Measurements from ENCODE around the gene CHRM2. TPM values are rescaled to one million over a fixed set of nuclear protein-coding genes. Genes with fewer than 3 reads are reported as not detected.

The CHRM2 gene
- total and polyA plus RNA-seq, 2 experiments from 2014 or later = 0.21 to 0.35 TPM

GRCh38 chr7:136942401-136942800 lies 73.9 kb downstream of the CHRM2 start:
- H3K4me1 Mint-ChIP-seq = peaks cover 9% of the 10 kb centered on the region
- Histone ChIP-seq H3K36me3 (ENCODE audit: insufficient read depth) (no peaks in the 10 kb centered on the region), H3K4me3 (no peak overlapping the region), H3K9me2 (ENCODE audit: insufficient read depth) (no peaks in the 10 kb centered on the region), H3K4me1 (ENCODE audit: insufficient read depth) (no peaks in the 10 kb centered on the region), H3K27me3 (ENCODE audit: insufficient read depth) (no peaks in the 10 kb centered on the region), H3K27ac (ENCODE audit: low read depth) (no peak overlapping the region), H4K20me1 (replicated peaks; ENCODE audit: insufficient read depth) (no peaks in the 10 kb centered on the region), H3K4me2 (no peak overlapping the region), H3F3A (replicated peaks; ENCODE audit: low read depth) (no peaks in the 10 kb centered on the region), H3K79me2 (replicated peaks; ENCODE audit: insufficient read depth) (no peaks in the 10 kb centered on the region), H2AFZ (no peak overlapping the region)
- no peaks in the 10 kb centered on the region for H3K36me3 Mint-ChIP-seq (ENCODE audit: low read depth)
- peaks cover 5% of the 10 kb centered on the region for H3K27me3 Mint-ChIP-seq (ENCODE audit: insufficient read depth, low read depth, poor library complexity)
- ATAC-seq (no peak), DNase-seq (ENCODE audit: low spot score) (no peak)
- no peaks in the 10 kb centered on the region for H3K9me3 Mint-ChIP-seq
- no peak for TF ChIP-seq POLR2AphosphoS5 (IDR thresholded peaks at IDR 0.05; ENCODE audit: low read depth)
- TF ChIP-seq CTCF (conservative IDR thresholded peaks at IDR 0.05; ENCODE audit: low read depth in 2 of 2) = no peak
- TF ChIP-seq STAT1 (IDR thresholded peaks at IDR 0.05; ENCODE audit: unreplicated experiment) = no peak
- TF ChIP-seq ETS1 (IDR thresholded peaks at IDR 0.05) = no peak
- TF ChIP-seq EZH2 (IDR thresholded peaks at IDR 0.05; ENCODE audit: low read depth, unreplicated experiment) = no peak
- TF ChIP-seq JUNB (IDR thresholded peaks at IDR 0.05; ENCODE audit: unreplicated experiment) = no peak
- no peak for TF ChIP-seq ZNF462 (CRISPR knock-in tag; IDR thresholded peaks at IDR 0.05)
- no peak overlapping the region for H3K4me3 Mint-ChIP-seq
- H3K27ac Mint-ChIP-seq = no peak overlapping the region
